GM19193 (cell line): ENCODE measurements around the gene SFI1.

Source experiments
- POLR2A ChIP-seq: IDR thresholded peaks from 4 replicates; pipeline ENCODE4 v1.6.1; 2011; ENCODE audit not compliant: insufficient read depth, insufficient read length; ENCODE audit errors: extremely low read depth

SFI1 gene, protein sequence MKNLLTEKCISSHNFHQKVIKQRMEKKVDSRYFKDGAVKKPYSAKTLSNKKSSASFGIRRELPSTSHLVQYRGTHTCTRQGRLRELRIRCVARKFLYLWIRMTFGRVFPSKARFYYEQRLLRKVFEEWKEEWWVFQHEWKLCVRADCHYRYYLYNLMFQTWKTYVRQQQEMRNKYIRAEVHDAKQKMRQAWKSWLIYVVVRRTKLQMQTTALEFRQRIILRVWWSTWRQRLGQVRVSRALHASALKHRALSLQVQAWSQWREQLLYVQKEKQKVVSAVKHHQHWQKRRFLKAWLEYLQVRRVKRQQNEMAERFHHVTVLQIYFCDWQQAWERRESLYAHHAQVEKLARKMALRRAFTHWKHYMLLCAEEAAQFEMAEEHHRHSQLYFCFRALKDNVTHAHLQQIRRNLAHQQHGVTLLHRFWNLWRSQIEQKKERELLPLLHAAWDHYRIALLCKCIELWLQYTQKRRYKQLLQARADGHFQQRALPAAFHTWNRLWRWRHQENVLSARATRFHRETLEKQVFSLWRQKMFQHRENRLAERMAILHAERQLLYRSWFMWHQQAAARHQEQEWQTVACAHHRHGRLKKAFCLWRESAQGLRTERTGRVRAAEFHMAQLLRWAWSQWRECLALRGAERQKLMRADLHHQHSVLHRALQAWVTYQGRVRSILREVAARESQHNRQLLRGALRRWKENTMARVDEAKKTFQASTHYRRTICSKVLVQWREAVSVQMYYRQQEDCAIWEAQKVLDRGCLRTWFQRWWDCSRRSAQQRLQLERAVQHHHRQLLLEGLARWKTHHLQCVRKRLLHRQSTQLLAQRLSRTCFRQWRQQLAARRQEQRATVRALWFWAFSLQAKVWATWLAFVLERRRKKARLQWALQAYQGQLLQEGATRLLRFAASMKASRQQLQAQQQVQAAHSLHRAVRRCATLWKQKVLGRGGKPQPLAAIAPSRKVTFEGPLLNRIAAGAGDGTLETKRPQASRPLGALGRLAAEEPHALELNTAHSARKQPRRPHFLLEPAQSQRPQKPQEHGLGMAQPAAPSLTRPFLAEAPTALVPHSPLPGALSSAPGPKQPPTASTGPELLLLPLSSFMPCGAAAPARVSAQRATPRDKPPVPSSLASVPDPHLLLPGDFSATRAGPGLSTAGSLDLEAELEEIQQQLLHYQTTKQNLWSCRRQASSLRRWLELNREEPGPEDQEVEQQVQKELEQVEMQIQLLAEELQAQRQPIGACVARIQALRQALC

DNA sequence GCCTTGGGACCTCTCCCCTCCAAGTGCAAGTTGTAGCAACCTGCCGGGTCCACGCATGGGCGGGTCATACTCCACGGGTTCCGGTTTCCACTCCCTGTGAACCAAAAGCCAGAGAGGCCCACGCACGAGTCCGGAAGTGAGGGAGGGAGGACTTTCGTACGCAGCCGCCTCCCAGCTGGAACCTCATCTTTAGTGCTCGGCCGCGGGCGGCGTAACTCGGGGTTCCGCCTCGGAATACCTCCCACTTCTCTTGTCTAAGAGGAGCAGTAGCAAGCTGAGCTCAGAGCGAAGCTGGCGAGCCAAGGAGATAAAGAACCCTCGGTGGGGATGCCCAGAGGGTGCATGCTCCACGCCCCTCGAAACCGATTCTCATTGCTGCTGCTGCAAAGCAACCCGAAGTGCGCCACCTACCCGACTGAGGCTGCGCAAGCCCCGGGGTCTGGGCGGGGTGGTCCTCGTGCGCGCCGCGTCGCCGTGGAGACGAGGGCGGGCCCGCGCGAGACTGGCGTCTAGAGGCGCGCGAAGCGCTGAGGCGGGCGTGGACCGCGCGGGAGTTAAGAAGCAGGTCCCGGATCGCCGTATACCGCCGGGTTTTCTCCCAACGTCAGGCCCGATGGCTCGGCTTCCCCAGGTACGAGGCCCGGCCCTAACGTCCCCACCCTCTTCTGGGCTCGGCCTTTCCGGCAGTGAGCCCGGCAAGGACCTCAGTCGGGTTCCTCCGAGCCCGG, at the start of gene SFI1:
TSS of gene SFI1 (plus strand) at position 530 of the 728 bp plus-strand sequence. CDS start 11,749 bp downstream, outside the sequence.
- peak; percentile 86 for TF ChIP-seq POLR2A

DNA sequence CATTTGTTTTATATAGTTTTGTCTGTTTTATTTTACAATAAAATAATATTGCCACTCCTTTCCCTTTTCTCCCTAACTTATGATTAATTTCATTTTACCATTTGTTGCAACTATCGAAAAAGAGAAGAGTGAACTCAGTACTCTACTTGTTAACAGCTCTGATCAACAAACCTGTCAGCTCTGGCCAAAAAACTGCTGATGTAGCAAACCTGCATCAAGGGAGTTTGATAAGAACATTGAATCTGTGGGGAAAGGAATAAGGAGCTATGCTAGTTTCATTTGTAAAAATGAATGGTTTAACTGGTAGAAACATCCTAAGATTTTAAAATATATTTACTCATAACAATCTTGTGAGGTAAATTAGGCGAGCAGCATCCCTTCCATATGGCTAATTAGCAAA, 49.6 kb upstream of the SFI1 start:
- no peak for TF ChIP-seq POLR2A

DNA sequence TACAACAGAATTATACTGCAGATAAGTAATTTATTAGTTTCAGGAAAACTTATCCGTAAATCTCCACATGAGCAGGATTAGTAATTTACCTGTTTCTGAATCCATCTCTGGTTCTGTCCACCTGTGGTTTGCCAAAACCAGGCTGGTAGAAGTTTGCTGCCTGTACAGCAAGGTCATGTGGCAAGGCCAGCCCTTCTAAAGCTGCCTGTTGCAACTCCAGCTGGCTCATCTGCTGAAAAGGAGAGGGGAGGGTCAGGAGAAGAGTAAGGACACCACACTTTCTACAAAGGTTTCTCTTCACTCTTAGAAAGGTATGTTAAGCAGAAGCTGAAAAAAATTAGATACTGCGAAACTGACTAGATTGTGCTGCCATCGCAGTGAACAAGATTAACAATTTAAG, 49.0 kb upstream of the SFI1 start:
- TF ChIP-seq POLR2A, result no peak

DNA sequence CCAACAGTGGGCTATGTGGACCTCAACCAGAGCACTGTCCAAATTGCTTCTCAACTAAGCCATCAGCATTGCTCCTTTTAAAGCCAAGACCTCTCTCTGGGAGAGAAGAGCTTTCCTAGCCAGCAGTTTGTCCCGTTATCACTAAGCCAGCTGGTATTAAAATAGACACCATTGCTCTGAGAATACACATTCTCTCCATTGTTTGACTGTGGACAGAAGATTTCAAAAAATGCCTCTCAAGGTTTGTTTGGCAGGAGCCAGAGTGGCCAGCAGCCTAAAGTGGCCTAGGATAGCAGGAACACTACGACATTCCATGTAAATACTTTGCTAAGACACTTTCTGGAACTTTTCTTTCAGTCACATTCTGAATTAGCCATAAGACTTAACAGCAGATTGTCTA, 48.0 kb upstream of the SFI1 start:
- no peak for TF ChIP-seq POLR2A

DNA sequence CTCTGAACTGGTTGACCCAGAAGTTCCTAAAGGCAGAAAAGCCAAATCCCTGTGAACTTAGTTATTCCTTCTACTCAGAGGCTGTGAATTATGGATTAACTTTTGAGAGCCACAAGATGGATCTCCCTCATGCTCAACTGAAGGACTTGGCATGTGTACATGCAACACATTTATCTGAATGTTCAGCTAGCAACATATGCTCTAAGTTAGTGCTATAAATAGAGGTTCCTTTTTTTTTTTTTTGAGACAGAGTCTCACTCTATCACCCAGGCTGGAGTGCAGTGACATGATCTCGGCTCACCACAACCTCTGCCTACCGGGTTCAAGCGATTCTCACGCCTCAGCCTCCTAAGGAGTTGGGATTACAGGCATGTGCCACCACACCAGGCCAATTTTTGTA, 46.8 kb upstream of the SFI1 start:
- TF ChIP-seq POLR2A, result no peak

DNA sequence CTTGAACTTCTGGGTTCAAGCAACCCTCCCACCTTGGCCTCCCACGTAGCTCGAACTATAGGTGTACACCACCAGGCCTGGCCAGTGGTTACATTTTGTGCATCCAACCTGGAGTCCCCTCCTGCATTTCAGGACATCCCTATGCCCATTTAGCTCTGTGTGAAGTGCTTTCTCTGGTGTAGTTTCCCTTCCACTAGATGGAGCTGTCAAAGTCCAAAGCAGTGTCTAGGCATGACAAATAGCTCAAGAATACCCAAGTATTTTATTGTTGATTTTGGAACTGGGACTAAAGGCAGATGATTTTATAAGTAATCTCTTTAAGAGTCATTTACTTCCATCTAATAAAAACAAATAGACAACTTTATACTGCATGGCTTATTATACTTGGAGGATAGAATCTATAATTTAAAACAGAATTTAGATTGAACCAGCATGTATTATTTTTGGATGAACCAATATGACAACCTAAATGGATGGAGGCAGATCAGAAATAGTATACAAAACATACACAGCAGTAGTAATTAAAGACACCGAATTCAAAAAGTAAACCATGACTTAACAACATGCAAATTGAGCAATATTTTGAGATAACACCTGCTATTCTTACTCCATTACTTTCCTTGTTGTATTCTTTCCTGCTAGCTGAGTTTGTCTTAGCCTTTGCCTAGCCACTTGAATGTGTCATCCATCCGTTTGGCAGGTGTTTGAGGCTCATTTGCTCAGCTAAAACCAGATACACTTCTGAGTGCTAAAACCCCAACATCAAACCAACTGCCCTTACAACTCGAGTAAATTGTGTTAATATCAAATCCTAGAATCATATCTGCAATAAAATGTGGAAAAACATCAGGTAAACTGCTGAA, 44.4 kb upstream of the SFI1 start:
- TF ChIP-seq POLR2A, result no peak

DNA sequence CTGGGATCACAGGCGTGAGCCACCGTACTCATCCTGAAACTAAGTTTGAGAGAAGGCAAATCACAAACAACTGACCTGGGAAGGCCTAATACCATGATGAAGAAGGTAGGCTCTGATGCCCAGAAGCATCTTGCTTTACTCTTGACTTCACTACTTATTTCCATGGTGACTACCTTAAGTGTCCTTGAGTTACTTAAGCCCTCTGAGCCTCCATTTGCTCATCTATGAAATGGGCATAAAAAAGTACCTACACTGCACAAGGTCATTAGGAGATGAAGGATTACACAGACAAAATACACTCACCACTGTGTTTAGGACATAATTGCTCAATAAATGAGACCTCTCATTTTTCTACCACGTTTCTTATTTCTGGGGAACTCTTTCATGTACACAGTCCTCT, 34.6 kb upstream of the SFI1 start:
- no peak for TF ChIP-seq POLR2A

DNA sequence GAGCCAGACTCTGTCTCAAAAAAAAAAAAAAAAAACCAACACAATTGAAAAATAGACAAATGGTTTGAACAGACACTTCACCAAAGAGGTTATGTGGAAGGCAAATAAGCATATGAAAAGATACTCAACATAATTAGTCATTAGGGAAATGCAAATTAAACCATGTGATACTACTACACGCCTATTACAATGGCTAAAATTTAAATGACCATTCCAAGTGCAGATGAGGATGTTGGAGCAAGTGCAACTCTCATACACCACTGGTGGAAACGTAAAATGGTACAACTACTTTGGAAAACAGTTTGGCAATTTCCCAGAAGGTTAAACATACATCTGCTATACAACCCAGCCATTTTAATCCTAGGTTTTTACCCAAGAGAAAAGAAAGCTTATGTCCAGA, 31.0 kb upstream of the SFI1 start:
- TF ChIP-seq POLR2A, result no peak

DNA sequence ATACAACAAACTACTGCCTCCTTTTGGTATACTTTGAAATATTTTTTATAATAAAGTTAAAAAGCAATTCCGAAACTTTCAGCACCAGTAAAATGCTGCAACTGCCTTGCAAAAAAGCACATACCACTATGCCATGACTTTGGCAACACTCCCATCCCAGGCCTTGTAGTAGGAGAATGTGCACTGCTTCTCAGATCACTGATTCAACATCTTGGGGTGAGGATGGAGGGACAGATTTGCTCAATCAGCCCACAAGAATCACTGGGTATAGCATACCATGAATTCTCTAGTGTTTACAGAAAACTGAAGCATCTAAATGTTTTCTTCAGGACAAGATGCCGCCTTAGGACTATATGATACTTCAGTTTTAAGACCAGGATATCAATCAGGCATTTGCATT, 21.6 kb upstream of the SFI1 start:
- TF ChIP-seq POLR2A, result no peak

DNA sequence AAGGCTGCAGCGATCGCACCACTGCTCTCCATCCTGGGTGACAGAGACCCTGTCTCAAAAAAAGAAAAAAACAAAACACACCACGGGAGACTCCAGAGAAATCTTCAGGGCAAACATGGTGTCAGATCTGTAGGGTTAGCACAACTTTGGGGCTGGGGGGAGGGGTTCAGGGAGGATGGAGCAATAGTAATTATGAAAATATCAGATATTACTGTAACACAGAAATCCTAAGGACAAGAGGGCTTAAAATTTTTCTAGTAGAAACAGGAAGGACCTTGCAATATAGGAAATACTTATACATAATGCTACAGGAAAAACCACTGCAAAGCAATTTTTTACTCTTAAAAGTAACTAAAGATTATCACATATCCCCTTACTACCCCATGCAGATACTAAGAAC, 20.5 kb upstream of the SFI1 start:
- TF ChIP-seq POLR2A, result no peak

DNA sequence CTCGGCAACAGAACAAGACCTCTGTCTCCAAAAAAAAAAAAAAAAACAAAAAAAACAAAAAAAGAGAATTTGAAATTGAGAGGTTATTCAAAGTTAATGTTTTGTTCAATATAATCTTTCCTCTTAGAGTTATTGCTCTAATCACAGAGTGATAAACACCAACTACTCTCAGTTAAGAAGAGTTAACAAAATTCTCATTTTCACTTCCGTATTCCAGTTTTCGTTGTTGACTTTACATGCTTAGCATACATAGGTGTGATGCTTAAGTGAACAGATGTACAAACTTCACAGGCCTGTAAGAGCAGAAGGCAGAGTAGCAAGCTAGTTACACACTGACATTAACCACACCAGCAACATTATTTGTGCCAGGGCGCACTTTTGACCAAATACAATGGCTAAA, 19.0 kb upstream of the SFI1 start:
- TF ChIP-seq POLR2A, result no peak

DNA sequence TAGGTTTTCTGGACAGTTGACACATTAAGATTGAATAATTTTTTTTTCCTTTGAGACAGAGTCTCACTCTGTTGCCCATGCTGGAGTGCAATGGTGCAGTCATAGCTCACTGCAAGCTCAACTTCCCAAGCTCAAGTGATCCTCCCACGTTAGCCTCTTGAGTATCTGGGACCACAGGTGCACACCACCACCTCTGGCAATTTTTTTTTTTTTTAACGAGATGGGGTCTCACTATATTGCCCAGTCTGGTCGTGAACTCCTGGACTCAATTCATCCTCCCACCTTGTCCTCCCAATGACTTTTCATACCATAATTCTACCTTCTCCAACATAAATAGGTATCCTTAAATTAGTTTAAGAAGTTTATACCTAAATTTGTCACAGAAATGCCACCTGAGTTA, 15.2 kb upstream of the SFI1 start:
- TF ChIP-seq POLR2A, result no peak

DNA sequence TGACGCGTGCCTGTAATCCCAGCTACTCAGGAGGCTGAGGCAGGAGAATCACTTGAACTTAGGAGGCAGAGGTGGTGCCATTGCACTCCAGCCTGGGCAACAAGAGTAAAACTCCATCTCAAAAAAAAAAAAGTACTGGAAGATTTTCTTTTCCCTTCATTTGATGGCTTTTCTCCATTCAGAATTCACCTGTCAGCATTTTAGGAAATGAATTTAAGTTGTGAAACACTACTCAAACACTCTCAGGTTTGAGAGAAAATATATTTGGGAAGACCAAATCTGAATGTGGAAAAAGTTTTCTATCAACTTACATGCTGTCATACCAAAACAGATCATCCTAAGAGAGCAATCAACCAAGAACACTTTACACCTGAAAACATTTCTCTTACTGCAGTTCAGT, 9.4 kb upstream of the SFI1 start:
- TF ChIP-seq POLR2A, result no peak

DNA sequence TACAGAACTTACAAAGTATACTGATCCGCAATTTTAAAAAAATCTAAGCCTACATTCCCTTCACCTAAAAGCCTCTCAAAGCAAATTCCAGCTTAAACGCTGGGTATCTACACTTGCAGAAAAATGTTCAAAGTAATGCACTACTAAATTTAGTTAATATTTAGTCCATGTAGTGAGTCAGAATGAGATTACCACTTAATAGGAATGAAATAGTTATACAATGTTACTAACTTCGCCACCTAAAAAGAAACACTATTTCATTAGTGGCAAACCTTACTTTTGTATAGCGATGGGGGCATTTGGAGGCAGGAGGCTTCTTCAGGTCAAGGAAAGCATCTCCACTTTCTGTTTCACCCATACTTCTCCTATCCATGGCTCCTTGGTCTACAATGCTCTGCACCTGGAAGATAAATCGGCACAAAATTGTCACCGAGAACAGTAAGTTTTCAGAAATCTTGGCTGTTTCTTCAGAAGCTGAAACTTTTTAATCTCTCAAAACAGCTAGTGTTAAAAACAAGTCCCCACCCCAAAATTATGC, 7.9 kb upstream of the SFI1 start:
- no peak for TF ChIP-seq POLR2A

DNA sequence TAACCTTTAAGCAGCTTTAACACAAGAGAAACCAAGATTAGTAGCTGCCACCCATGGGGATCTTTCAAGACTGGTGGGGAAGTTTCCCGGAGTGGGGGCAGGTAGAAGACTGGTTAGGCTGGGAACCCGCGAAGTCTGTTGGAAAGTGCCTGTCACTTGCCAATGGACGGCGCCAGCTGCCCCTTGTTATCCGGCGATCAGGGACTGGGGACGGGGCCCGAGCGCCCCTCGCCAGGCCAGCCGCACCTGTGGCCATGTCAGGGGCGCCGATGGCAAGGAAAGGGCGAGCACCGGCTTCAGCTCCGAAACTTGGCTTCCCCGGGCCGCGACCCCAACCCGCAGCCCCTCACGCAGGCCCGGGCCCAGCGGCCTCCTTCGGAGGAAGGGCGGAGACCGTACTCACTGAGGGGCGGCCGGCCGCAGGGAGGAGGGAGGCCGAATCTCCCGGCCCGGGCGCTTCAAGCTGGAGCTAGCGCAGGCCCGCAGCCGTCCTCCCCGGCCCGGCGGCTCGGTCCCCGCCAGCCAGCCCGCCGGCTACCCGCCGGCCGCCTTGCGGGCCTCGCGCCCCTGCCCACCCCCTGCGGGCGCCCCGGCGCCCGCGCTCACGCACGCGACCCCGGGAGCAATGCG, 7.2 kb upstream of the SFI1 start:
- TF ChIP-seq POLR2A, result no peak
